Neural cell (in vitro differentiated cells): ENCODE results near the gene OR5A1. TPM values are rescaled to one million over a fixed set of nuclear protein-coding genes. Genes with fewer than 3 reads are reported as not detected.

Experiments
- H2AFZ ChIP-seq: fragments of 200-600, 300-800 bp; sonication (generic), shearing (Covaris generic); 2 replicates; pipeline ENCODE4 v1.6.0; 2014; ENCODE audit warnings: low read depth, mild to moderate bottlenecking, antibody characterized with exemption, low read length, moderate library complexity
- H3F3A ChIP-seq: fragments of 200-600 bp; shearing (Covaris generic); 2 replicates; pipeline ENCODE4 v1.6.1; 2016; ENCODE audit warnings: mild to moderate bottlenecking, moderate library complexity, mixed read lengths, antibody characterized with exemption, low read length; ENCODE audit not compliant: insufficient read depth, poor library complexity, severe bottlenecking
- H3K27ac ChIP-seq: fragments of 200-600, 300-800 bp; sonication (generic), shearing (Covaris generic); 2 replicates; pipeline ENCODE4 v1.5.1; 2014; ENCODE audit warnings: mild to moderate bottlenecking, low read length, moderate library complexity
- H3K27me3 ChIP-seq: fragments of 300-800, 200-600 bp; sonication (generic), shearing (Covaris generic); 2 replicates; pipeline ENCODE4 v1.6.0; 2014; ENCODE audit warnings: mild to moderate bottlenecking, low read depth, low read length, moderate library complexity; ENCODE audit not compliant: insufficient read depth
- H3K36me3 ChIP-seq: fragments of 300-800, 200-600 bp; sonication (generic), shearing (Covaris generic); 2 replicates; pipeline ENCODE4 v1.5.1; 2014; ENCODE audit warnings: mild to moderate bottlenecking, antibody characterized with exemption, low read length, moderate library complexity; ENCODE audit not compliant: insufficient read depth
- H3K4me2 ChIP-seq: fragments of 300-800, 200-600 bp; sonication (generic), shearing (Covaris generic); 2 replicates; pipeline ENCODE4 v1.6.0; 2014; ENCODE audit warnings: mild to moderate bottlenecking, low read length
- H3K4me3 ChIP-seq: fragments of 300-800, 200-600 bp; sonication (generic), shearing (Covaris generic); 2 replicates; pipeline ENCODE4 v1.5.1; 2014; ENCODE audit warnings: mild to moderate bottlenecking, low read length, moderate library complexity
- H3K79me2 ChIP-seq: fragments of 200-600 bp; shearing (Covaris generic); replicated peaks from 2 replicates; pipeline ENCODE4 v1.6.0; 2014; ENCODE audit warnings: mild to moderate bottlenecking, low read length, moderate library complexity; ENCODE audit not compliant: insufficient read depth
- H3K9ac ChIP-seq: fragments of 300-800, 200-600 bp; sonication (generic), shearing (Covaris generic); 2 replicates; pipeline ENCODE4 v1.6.1; 2016; ENCODE audit warnings: mild to moderate bottlenecking, low read length, mixed read lengths
- H3K9me2 ChIP-seq: fragments of 200-600 bp; shearing (Covaris generic); 2 replicates; pipeline ENCODE4 v1.6.1; 2016; ENCODE audit warnings: mild to moderate bottlenecking, low read length, mixed read lengths; ENCODE audit not compliant: insufficient read depth
- H3K9me3 ChIP-seq: fragments of 200-600, 300-800 bp; sonication (generic), shearing (Covaris generic); 2 replicates; pipeline ENCODE4 v1.6.1; 2016; ENCODE audit warnings: mild to moderate bottlenecking, mixed run types, low read length, moderate library complexity, mixed read lengths
- H4K20me1 ChIP-seq: fragments of 200-600 bp; shearing (Covaris generic); 2 replicates; pipeline ENCODE4 v1.6.1; 2016; ENCODE audit warnings: mild to moderate bottlenecking, mixed run types; ENCODE audit not compliant: insufficient read depth
- EP300 ChIP-seq: fragments of 450-650 bp; conservative IDR thresholded peaks from 2 replicates; pipeline ENCODE4 v1.6.1; 2014; ENCODE audit warnings: antibody characterized with exemption, mild to moderate bottlenecking, moderate library complexity; ENCODE audit not compliant: poor library complexity, severe bottlenecking
- EZH2 ChIP-seq: fragments of 200-600, 300-800 bp; shearing (Covaris generic), sonication (generic); IDR thresholded peaks from 2 replicates; pipeline ENCODE4 v1.6.1; 2014; ENCODE audit warnings: antibody characterized with exemption, low read length, borderline replicate concordance, mild to moderate bottlenecking; ENCODE audit not compliant: insufficient read depth, poor library complexity, severe bottlenecking
- MXI1 ChIP-seq: fragments of 450-650 bp; conservative IDR thresholded peaks from 2 replicates; pipeline ENCODE4 v1.6.1; 2014; ENCODE audit warnings: antibody characterized with exemption, mild to moderate bottlenecking; ENCODE audit not compliant: poor library complexity, severe bottlenecking
- POLR2AphosphoS5 ChIP-seq: IDR thresholded peaks from 2 replicates; pipeline ENCODE4 v1.6.1; 2012
- RAD21 ChIP-seq: fragments of 450-650 bp; conservative IDR thresholded peaks from 2 replicates; pipeline ENCODE4 v1.6.1; 2014; ENCODE audit warnings: antibody characterized with exemption, mild to moderate bottlenecking, moderate library complexity
- SMC3 ChIP-seq: fragments of 450-650 bp; conservative IDR thresholded peaks from 2 replicates; pipeline ENCODE4 v1.6.1; 2014; ENCODE audit warnings: antibody characterized with exemption, mild to moderate bottlenecking, moderate library complexity; ENCODE audit not compliant: poor library complexity
- TAF1 ChIP-seq: IDR thresholded peaks from 2 replicates; pipeline ENCODE4 v1.6.1; 2012; ENCODE audit warnings: low read depth
- polyA plus RNA-seq: library from polyadenylated mRNA; depleted of rRNA; stranded (reverse); fragments of >200 nt; gene quantifications from 2 replicates; pipeline ENCODE4 v1.2.3, GENCODE V29; 2014
- TF ChIP-seq, protein P1 (sequence below): IDR thresholded peaks from 2 replicates; pipeline ENCODE4 v1.6.1; 2012; ENCODE audit warnings: borderline replicate concordance
- TF ChIP-seq, protein P2 (sequence below): fragments of 450-650 bp; IDR thresholded peaks from 2 replicates; pipeline ENCODE4 v1.5.1; 2014; ENCODE audit warnings: antibody characterized with exemption, mild to moderate bottlenecking, moderate library complexity; ENCODE audit not compliant: poor library complexity, severe bottlenecking

Gene OR5A1
- polyA plus RNA-seq, 1 donor from 2014 or later, result not detected

DNA sequence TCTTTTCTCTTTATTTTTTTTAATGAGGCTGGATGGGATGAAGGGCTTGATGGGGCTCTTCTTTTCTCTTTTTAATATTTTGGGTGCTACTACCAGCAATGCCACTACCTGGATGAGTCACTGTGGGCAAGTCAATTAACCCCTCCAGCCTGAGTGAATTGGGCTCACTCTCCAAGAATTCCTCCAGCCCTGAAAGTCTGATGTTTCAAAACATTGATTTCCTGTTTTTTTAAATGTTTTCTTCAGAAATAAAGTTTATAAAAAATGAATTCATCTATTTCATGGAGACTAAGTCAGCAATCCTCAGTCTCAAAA is 9.2 kb upstream of the OR5A1 start:
- Histone ChIP-seq H3K4me2 (no peak overlapping the region), H2AFZ (no peak overlapping the region), H4K20me1 (no peaks in the 10 kb centered on the region), H3K9me3 (no peaks in the 10 kb centered on the region), H3K27ac (no peak overlapping the region), H3K27me3 (no peaks in the 10 kb centered on the region), H3K79me2 (no peaks in the 10 kb centered on the region), H3K4me3 (no peak overlapping the region), H3K36me3 (no peaks in the 10 kb centered on the region), H3K9ac (no peak overlapping the region), H3K9me2 (no peaks in the 10 kb centered on the region), H3F3A (no peaks in the 10 kb centered on the region)
- TF ChIP-seq EZH2 (no peak), SMC3 (no peak), TAF1 (no peak), RAD21 (no peak)
- TF ChIP-seq, protein P1, sequence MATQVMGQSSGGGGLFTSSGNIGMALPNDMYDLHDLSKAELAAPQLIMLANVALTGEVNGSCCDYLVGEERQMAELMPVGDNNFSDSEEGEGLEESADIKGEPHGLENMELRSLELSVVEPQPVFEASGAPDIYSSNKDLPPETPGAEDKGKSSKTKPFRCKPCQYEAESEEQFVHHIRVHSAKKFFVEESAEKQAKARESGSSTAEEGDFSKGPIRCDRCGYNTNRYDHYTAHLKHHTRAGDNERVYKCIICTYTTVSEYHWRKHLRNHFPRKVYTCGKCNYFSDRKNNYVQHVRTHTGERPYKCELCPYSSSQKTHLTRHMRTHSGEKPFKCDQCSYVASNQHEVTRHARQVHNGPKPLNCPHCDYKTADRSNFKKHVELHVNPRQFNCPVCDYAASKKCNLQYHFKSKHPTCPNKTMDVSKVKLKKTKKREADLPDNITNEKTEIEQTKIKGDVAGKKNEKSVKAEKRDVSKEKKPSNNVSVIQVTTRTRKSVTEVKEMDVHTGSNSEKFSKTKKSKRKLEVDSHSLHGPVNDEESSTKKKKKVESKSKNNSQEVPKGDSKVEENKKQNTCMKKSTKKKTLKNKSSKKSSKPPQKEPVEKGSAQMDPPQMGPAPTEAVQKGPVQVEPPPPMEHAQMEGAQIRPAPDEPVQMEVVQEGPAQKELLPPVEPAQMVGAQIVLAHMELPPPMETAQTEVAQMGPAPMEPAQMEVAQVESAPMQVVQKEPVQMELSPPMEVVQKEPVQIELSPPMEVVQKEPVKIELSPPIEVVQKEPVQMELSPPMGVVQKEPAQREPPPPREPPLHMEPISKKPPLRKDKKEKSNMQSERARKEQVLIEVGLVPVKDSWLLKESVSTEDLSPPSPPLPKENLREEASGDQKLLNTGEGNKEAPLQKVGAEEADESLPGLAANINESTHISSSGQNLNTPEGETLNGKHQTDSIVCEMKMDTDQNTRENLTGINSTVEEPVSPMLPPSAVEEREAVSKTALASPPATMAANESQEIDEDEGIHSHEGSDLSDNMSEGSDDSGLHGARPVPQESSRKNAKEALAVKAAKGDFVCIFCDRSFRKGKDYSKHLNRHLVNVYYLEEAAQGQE, result no peak

DNA sequence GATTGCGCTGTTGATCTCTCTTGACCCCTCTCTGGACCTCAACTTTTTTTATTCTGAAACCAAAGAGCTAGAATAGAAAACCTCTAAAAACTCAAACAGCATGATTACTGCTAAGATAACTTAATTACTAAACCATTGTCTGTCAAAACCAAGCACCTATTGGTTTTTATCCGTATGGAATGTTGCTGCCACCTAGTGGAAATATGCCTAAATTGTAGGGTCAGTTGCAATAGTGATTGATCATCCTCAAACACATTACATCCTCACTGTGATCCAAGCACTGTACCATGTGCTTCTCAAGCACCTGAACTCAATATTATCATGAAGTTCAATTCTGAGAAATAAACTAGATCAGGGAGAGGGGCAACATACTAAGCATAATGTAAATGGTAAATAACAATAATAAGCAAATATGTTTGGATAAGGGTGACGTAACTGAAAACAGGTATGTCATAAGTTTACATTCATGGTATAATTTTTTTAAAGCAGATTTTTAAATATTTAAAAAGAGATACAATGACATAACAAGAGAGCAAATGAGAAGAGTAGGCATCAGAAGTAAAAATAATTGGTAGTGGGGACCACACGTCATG is 6.2 kb upstream of the OR5A1 start:
- H3K27me3 ChIP-seq, result no peaks in the 10 kb centered on the region
- no peaks in the 10 kb centered on the region for H3K36me3 ChIP-seq
- no peak overlapping the region for H3K27ac ChIP-seq
- H3F3A ChIP-seq, result no peaks in the 10 kb centered on the region
- no peaks in the 10 kb centered on the region for H3K79me2 ChIP-seq
- no peaks in the 10 kb centered on the region for H3K9me3 ChIP-seq
- no peak overlapping the region for H3K4me2 ChIP-seq
- no peak overlapping the region for H3K4me3 ChIP-seq
- no peaks in the 10 kb centered on the region for H3K9me2 ChIP-seq
- TF ChIP-seq EP300 (no peak), MXI1 (no peak), SMC3 (peak; percentile 60), RAD21 (peak; percentile 69), TAF1 (no peak), EZH2 (no peak), POLR2AphosphoS5 (no peak)
- TF ChIP-seq, protein P1, result no peak
- TF ChIP-seq, protein P2, sequence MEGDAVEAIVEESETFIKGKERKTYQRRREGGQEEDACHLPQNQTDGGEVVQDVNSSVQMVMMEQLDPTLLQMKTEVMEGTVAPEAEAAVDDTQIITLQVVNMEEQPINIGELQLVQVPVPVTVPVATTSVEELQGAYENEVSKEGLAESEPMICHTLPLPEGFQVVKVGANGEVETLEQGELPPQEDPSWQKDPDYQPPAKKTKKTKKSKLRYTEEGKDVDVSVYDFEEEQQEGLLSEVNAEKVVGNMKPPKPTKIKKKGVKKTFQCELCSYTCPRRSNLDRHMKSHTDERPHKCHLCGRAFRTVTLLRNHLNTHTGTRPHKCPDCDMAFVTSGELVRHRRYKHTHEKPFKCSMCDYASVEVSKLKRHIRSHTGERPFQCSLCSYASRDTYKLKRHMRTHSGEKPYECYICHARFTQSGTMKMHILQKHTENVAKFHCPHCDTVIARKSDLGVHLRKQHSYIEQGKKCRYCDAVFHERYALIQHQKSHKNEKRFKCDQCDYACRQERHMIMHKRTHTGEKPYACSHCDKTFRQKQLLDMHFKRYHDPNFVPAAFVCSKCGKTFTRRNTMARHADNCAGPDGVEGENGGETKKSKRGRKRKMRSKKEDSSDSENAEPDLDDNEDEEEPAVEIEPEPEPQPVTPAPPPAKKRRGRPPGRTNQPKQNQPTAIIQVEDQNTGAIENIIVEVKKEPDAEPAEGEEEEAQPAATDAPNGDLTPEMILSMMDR, result peak; percentile 74
- no peak overlapping the region for H2AFZ ChIP-seq
- no peaks in the 10 kb centered on the region for H4K20me1 ChIP-seq
- no peak overlapping the region for H3K9ac ChIP-seq
